K562 (cell line): ENCODE results near the gene TULP1. TPM values are rescaled to one million over a fixed set of nuclear protein-coding genes. Genes with fewer than 3 reads are reported as not detected.

Experiments
- ASH1L ChIP-seq: fragments of 450-650 bp; IDR thresholded peaks from 2 replicates; pipeline ENCODE4 v1.6.1; 2018; ENCODE audit warnings: borderline replicate concordance, mild to moderate bottlenecking, low read depth; ENCODE audit not compliant: partially characterized antibody
- E2F3 ChIP-seq: fragments of 250-450 bp; sonication (Bioruptor Pico); IDR thresholded peaks from 2 replicates; pipeline ENCODE4 v1.4.0; 2020; ENCODE audit warnings: mild to moderate bottlenecking
- E4F1 ChIP-seq: fragments of 250-450 bp; sonication (Bioruptor Pico); IDR thresholded peaks from 2 replicates; pipeline ENCODE4 v1.5.0; 2021; ENCODE audit warnings: mild to moderate bottlenecking, borderline replicate concordance
- FOXM1 ChIP-seq, 2 experiments: fragments of 450-650 bp in 1 of 2; sonication (generic) in 1 of 2; formaldehyde crosslinking in 1 of 2; IDR thresholded peaks; 2 replicates each; pipeline versions ENCODE4 v1.6.1 to v1.9.0; 2017 to 2022; ENCODE audit warnings: low read depth in 2 of 2, mild to moderate bottlenecking in 2 of 2, missing genetic modification reagents in 1 of 2, moderate library complexity in 1 of 2
- GATA2 ChIP-seq: sonication (generic); formaldehyde crosslinking; IDR thresholded peaks from 2 replicates; pipeline ENCODE4 v1.4.0; 2020; ENCODE audit warnings: mild to moderate bottlenecking, missing genetic modification reagents
- GATAD2A ChIP-seq: fragments of 450-650 bp; IDR thresholded peaks from 2 replicates; pipeline ENCODE4 v1.6.1; 2017
- GTF2E2 ChIP-seq: fragments of 200-800 bp; sonication (Bioruptor generic); IDR thresholded peaks from 2 replicates; pipeline ENCODE4 v1.6.1; 2016; ENCODE audit warnings: missing genetic modification characterization, missing compliant biosample characterization
- HNRNPH1 ChIP-seq: fragments of 200-400 bp; formaldehyde crosslinking; optimal IDR thresholded peaks from 2 replicates; pipeline ENCODE3; 2017; ENCODE audit warnings: low read depth, mild to moderate bottlenecking, low read length, moderate library complexity
- HNRNPLL ChIP-seq: fragments of 200-400 bp; formaldehyde crosslinking; IDR thresholded peaks from 2 replicates; pipeline ENCODE4 v1.6.1; 2017; ENCODE audit warnings: low read length, low read depth, mild to moderate bottlenecking; ENCODE audit not compliant: poor library complexity, severe bottlenecking
- HSF4 ChIP-seq: fragments of 250-450 bp; sonication (Bioruptor Pico); IDR thresholded peaks from 2 replicates; pipeline ENCODE4 v2.1.2; 2022; ENCODE audit warnings: mild to moderate bottlenecking, moderate library complexity, borderline replicate concordance
- MEIS2 ChIP-seq: fragments of 450-650 bp; IDR thresholded peaks from 2 replicates; pipeline ENCODE4 v1.6.1; 2014; ENCODE audit warnings: mild to moderate bottlenecking; ENCODE audit not compliant: partially characterized antibody
- MTA1 ChIP-seq: fragments of 450-650 bp; IDR thresholded peaks from 2 replicates; pipeline ENCODE4 v1.6.1; 2017; ENCODE audit warnings: borderline replicate concordance
- PPARD ChIP-seq: fragments of 250-450 bp; sonication (Bioruptor Pico); IDR thresholded peaks from 2 replicates; pipeline ENCODE4 v1.8.0; 2022; ENCODE audit warnings: inconsistent platforms, mild to moderate bottlenecking, moderate library complexity
- SMARCA5 ChIP-seq: fragments of 450-650 bp; IDR thresholded peaks from 2 replicates; pipeline ENCODE4 v1.6.1; 2016
- SUPT5H ChIP-seq: fragments of 450-650 bp; IDR thresholded peaks from 2 replicates; pipeline ENCODE4 v1.6.1; 2016
- TOE1 ChIP-seq, 2 experiments: fragments of 450-650 bp in 1 of 2; sonication (generic) in 1 of 2; formaldehyde crosslinking in 1 of 2; IDR thresholded peaks; 2 replicates each; pipeline versions ENCODE4 v1.7.1 to v1.8.0; 2016 to 2022; ENCODE audit warnings: borderline replicate concordance in 2 of 2, mild to moderate bottlenecking in 2 of 2, antibody characterized with exemption in 1 of 2, inconsistent platforms in 1 of 2, low read depth in 1 of 2, missing genetic modification reagents in 1 of 2, moderate library complexity in 1 of 2
- TRIM25 ChIP-seq: fragments of 450-650 bp; IDR thresholded peaks from 2 replicates; pipeline ENCODE4 v1.7.0; 2016; ENCODE audit warnings: borderline replicate concordance
- ZFPM2 ChIP-seq: fragments of 250-450 bp; sonication (Bioruptor Pico); IDR thresholded peaks from 2 replicates; pipeline ENCODE4 v1.5.1; 2022; ENCODE audit warnings: mild to moderate bottlenecking
- ZNF239 ChIP-seq: fragments of 250-450 bp; sonication (Bioruptor Pico); IDR thresholded peaks from 2 replicates; pipeline ENCODE4 v1.4.0; 2020; ENCODE audit warnings: mild to moderate bottlenecking
- ZNF431 ChIP-seq: sonication (generic); formaldehyde crosslinking; IDR thresholded peaks from 2 replicates; pipeline ENCODE4 v1.8.0; 2022; ENCODE audit warnings: mild to moderate bottlenecking, missing genetic modification reagents
- ZNF445 ChIP-seq: fragments of 250-450 bp; sonication (Bioruptor Pico); IDR thresholded peaks from 2 replicates; pipeline ENCODE4 v1.4.0; 2020; ENCODE audit warnings: low read depth, mild to moderate bottlenecking, moderate library complexity
- polyA plus RNA-seq, 8 experiments: library from polyadenylated mRNA; depleted of rRNA in 4 of 8; stranded (reverse) in 5 of 8; unstranded in 3 of 8; fragments of >200 nt; fragmentation: Nextera tagmentation in 2 of 8; fragmentation: Illumina TruSeq in 1 of 8; extraction: Ambion mirVana in 2 of 8; extraction: Trizol in 1 of 8; gene quantifications; 2 replicates each; pipeline versions ENCODE4 v1.2.1 to v1.2.3, GENCODE V29; 2011 to 2014; ENCODE audit warnings: inconsistent platforms in 1 of 8, missing spikeins in 1 of 8
- total RNA-seq, 7 experiments: library from RNA; depleted of rRNA in 6 of 7; stranded (reverse); fragments of >200 nt in 6 of 7; fragmentation: Illumina TruSeq in 2 of 7; extraction: Trizol in 2 of 7; gene quantifications; 2 replicates each; pipeline versions ENCODE4 v1.2.1 to v1.2.3, GENCODE V29; 2011 to 2021; ENCODE audit warnings: low replicate concordance in 1 of 7
- TF ChIP-seq, protein P1 (sequence below): fragments of 250-450 bp; sonication (Bioruptor Pico); IDR thresholded peaks from 2 replicates; pipeline ENCODE4 v1.8.0; 2021; ENCODE audit warnings: mild to moderate bottlenecking, moderate library complexity

TULP1 gene
- total and polyA plus RNA-seq, 9 of the 15 experiments (the other 6 are each of a cell fraction or from before 2014, with no cell fraction given): 0.06 to 0.17 (median 0.09) TPM; not detected in 6

DNA sequence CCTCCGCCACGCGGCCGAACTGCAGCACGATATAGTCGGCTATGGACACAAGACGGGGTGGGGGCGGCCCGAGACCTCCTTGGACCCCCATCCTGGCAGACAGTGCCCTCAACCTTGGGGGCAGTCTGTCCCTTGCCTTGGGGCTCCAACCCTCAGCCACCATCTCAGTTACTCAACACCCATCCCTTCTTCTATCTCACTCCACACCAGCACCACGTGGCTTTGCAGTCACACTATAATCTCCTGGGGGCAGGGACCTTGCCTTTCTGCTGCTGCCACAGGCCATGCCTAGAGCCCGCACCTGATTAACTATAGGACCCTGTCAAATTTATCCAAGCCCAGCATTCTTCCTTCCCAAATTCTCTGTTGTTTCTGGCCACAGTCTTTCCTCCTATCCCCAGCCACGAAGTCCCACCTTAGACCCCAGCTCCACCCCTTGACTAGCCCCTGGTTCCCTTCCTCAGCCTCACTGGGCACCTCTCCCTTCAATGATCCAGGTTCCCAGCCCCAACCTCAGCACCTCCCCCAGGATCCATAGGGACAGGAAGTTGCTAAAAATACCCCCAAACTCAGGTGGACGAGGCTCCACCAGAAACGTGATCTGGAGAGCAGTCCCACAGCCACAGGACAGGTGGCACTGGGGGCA lies 14.2 kb downstream of the TULP1 start (continued):
- TF ChIP-seq E4F1 (CRISPR knock-in tag) (no peak), ZNF239 (CRISPR knock-in tag) (no peak), SUPT5H (no peak), FOXM1 (IDR thresholded peaks at IDR 0.05; ENCODE audit: low read depth) (0 out of 2 replicates have a peak, but pooled peaks have one; percentile 14), FOXM1 (CRISPR knock-in tag; IDR thresholded peaks at IDR 0.05; ENCODE audit: low read depth) (0 out of 2 replicates have a peak, but pooled peaks have one; percentile 83), MEIS2 (no peak), HNRNPLL (no peak), ZFPM2 (CRISPR knock-in tag) (no peak), GATAD2A (no peak), TOE1 (IDR thresholded peaks at IDR 0.05; ENCODE audit: borderline replicate concordance) (no peak), TOE1 (CRISPR knock-in tag; IDR thresholded peaks at IDR 0.05; ENCODE audit: borderline replicate concordance, low read depth) (no peak), ZNF431 (CRISPR knock-in tag) (no peak; the same call in 1 of the 2 replicates), ZNF445 (CRISPR knock-in tag) (no peak), ASH1L (no peak), TRIM25 (no peak), MTA1 (no peak), E2F3 (CRISPR knock-in tag) (no peak), SMARCA5 (no peak), HNRNPH1 (no peak), HSF4 (CRISPR knock-in tag) (no peak), GTF2E2 (tag) (no peak), PPARD (CRISPR knock-in tag) (no peak), GATA2 (CRISPR knock-in tag) (no peak)
- TF ChIP-seq, protein P1, sequence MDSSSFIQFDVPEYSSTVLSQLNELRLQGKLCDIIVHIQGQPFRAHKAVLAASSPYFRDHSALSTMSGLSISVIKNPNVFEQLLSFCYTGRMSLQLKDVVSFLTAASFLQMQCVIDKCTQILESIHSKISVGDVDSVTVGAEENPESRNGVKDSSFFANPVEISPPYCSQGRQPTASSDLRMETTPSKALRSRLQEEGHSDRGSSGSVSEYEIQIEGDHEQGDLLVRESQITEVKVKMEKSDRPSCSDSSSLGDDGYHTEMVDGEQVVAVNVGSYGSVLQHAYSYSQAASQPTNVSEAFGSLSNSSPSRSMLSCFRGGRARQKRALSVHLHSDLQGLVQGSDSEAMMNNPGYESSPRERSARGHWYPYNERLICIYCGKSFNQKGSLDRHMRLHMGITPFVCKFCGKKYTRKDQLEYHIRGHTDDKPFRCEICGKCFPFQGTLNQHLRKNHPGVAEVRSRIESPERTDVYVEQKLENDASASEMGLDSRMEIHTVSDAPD (CRISPR knock-in tag): no peak
